Prostate gland (tissue), 2 donors: Measurements from ENCODE around the gene SULT1A1. TPM values are rescaled to one million over a fixed set of nuclear protein-coding genes. Genes with fewer than 3 reads are reported as not detected.
"Not testable (repeated sequence)": the region's sequence is repeated elsewhere in the genome, so short reads cannot be mapped to it uniquely, and the experiment has no call there.

Source experiments
- DNase-seq: peaks from one replicate; pipeline ENCODE4 v3.0.0-alpha.2; 2019; ENCODE audit warnings: low spot score
- H3K27ac ChIP-seq, 2 donors: fragments of 200-600 bp; sonication (generic); 2 replicates each; pipeline ENCODE4 v1.5.1; 2017 to 2019
- H3K27me3 ChIP-seq: fragments of 200-600 bp; sonication (generic); replicated peaks from 2 replicates; pipeline ENCODE4 v1.5.1; 2019; ENCODE audit not compliant: insufficient read depth
- H3K36me3 ChIP-seq, 2 donors: fragments of 200-600 bp; sonication (generic); 1 replicate in 1 of 2; 2 replicates in 1 of 2; pipeline versions ENCODE4 v1.5.1 to v1.8.1; 2017 to 2019
- H3K4me1 ChIP-seq: fragments of 200-600 bp; sonication (generic); replicated peaks from 2 replicates; pipeline ENCODE4 v1.5.1; 2019
- H3K4me3 ChIP-seq, 2 donors: fragments of 200-600 bp; sonication (generic); 2 replicates each; pipeline ENCODE4 v1.5.1; 2017 to 2019
- H3K9me3 ChIP-seq: fragments of 200-600 bp; sonication (generic); 2 replicates; pipeline ENCODE4 v1.5.1; 2017
- POLR2A ChIP-seq: fragments of 450-650 bp; IDR thresholded peaks from one replicate; pipeline ENCODE4 v1.6.1; 2016; ENCODE audit warnings: antibody characterized with exemption, mild to moderate bottlenecking
- POLR2AphosphoS5 ChIP-seq: sonication (generic); formaldehyde crosslinking; IDR thresholded peaks from one replicate; pipeline ENCODE4 v1.6.1; 2017; ENCODE audit warnings: antibody characterized with exemption
- WGBS: methylation state at CpG from one replicate; pipeline ENCODE4 v1.1.5; 2018; 5-methylcytosine and 5-hydroxymethylcytosine counted together
- intact Hi-C: fragments of 100-400 bp; cut with DNase I; formaldehyde crosslinking; loops from one replicate; pipeline ENCODE4 v1.14.2; 2022
- total RNA-seq, 2 donors: library from RNA; depleted of rRNA; stranded (reverse); fragments of >200 nt; gene quantifications; one replicate each; pipeline ENCODE4 v1.1.0, GENCODE V29; 2016
- TF ChIP-seq, protein P1 (sequence below), 4 experiments: fragments of 200-600 bp in 2 of 4; fragments of 450-650 bp in 2 of 4; sonication (generic) in 2 of 4; IDR thresholded peaks; 1 replicate in 3 of 4; 2 replicates in 1 of 4; pipeline ENCODE4 v1.5.1; 2016 to 2019; ENCODE audit warnings: antibody characterized with exemption in 4 of 4, mild to moderate bottlenecking in 2 of 4, moderate library complexity in 2 of 4

The SULT1A1 gene
- total RNA-seq, 2 donors from 2014 or later = 17.6 to 21.5 TPM

DNA sequence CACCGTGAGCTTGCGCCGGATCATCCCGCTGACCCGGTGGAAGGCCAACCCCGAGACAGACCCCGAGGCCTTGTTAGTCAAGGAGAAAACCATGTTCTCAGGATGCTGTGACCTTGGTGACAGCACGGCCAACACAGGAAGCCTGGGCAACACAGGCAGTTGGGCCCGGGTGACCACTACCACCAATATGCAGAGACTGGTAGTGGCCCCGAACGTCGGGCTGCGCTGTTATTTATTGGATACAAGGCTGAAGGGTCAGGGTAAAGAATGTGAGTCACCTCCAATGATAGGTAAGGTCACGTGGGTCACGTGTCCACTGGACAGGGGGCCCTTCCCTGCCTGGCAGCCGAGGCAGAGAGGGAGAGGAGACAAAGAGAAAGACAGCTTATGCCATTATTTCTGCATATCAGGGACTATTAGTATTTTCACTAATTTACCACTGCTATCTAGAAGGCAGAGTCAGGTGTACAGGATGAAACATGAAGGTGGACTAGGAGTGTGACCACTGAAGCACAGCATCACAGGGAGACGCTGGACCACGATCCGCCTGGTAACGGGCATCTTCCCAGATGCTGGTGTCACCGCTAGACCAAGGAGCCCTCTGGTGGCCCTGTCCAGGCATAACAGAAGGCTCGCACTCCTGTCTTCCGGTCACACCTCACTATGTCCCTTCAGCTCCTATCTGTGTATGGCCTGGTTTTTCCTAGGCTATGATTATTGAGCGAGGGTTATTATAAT, 5.8 kb upstream of the SULT1A1 start:
- intact Hi-C loops = loop anchor here (10.0 kb wide), 1 partner anchor 121 kb away; the partner anchor contains the start of genes APOBR and CLN3
- WGBS = 53% methylated on average over 19 of the region's 24 CpGs
- peak; percentile 42 for DNase-seq

DNA sequence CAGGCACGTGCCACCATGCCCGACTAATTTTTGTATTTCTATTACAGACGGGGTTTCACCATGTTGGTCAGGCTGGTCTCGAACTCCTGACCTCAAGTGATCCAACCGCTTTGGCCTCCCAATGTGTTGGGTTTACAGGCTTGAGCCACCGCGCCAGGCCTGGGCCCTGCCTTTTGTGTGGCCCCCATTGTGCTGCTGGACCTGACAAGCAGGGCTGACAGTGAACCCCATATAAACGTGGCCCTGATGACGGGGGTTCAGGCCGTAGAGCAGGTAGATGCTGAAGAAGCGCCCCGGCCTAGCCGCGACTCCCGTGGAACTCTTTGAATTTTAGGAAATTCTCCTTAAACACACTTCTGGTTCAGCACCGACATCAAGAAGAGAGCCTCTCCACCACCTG, 4.7 kb upstream of the SULT1A1 start:
- H3K4me1 ChIP-seq, H3K4me3 ChIP-seq, H3K27ac ChIP-seq, H3K9me3 ChIP-seq, H3K27me3 ChIP-seq, DNase-seq, H3K36me3 ChIP-seq: not testable (repeated sequence)
- WGBS = 79% methylated on average over 14 of the region's 16 CpGs
- intact Hi-C loops = loop anchor here (10.0 kb wide), 1 partner anchor 120 kb away; the partner anchor contains the start of genes APOBR and CLN3

More for the DNA sequence above, 5.8 kb upstream of the SULT1A1 start:
- not testable (repeated sequence) for H3K4me3 ChIP-seq, H3K27me3 ChIP-seq, H3K36me3 ChIP-seq, H3K27ac ChIP-seq, H3K4me1 ChIP-seq, H3K9me3 ChIP-seq
- TF ChIP-seq, protein P1, sequence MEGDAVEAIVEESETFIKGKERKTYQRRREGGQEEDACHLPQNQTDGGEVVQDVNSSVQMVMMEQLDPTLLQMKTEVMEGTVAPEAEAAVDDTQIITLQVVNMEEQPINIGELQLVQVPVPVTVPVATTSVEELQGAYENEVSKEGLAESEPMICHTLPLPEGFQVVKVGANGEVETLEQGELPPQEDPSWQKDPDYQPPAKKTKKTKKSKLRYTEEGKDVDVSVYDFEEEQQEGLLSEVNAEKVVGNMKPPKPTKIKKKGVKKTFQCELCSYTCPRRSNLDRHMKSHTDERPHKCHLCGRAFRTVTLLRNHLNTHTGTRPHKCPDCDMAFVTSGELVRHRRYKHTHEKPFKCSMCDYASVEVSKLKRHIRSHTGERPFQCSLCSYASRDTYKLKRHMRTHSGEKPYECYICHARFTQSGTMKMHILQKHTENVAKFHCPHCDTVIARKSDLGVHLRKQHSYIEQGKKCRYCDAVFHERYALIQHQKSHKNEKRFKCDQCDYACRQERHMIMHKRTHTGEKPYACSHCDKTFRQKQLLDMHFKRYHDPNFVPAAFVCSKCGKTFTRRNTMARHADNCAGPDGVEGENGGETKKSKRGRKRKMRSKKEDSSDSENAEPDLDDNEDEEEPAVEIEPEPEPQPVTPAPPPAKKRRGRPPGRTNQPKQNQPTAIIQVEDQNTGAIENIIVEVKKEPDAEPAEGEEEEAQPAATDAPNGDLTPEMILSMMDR (IDR thresholded peaks at IDR 0.05) = peak in 3 of 4 experiments; percentile 53 to 75 (median 73)
- TF ChIP-seq POLR2AphosphoS5 = peak; percentile 21

DNA sequence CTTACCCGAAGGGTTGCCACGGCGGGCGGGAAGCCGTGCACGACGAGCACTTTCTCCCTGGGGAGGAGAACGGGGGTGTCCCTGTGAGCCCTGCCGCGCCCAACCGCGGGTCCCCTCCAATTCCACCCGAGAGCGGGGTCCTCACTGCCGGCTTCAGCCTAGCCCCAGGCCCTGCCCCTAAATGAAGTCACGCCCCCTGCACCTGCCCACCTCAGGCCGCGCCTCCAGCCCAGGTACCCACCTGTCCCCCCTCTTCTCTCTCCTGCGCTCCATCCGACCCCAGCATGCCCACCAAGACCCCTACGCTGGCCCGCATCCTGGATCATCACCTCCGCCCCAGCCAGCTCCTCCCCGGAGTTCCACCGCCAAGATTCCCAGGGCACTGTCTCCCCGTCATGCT, 4.1 kb upstream of the SULT1A1 start:
- H3K4me3 ChIP-seq, H3K9me3 ChIP-seq, H3K27me3 ChIP-seq, H3K4me1 ChIP-seq, DNase-seq, H3K36me3 ChIP-seq, H3K27ac ChIP-seq: not testable (repeated sequence)
- intact Hi-C loops = loop anchor here (10.0 kb wide), 1 partner anchor 119 kb away; the partner anchor contains the start of genes APOBR and CLN3
- 51% methylated on average over 3 of the region's 26 CpGs for WGBS

DNA sequence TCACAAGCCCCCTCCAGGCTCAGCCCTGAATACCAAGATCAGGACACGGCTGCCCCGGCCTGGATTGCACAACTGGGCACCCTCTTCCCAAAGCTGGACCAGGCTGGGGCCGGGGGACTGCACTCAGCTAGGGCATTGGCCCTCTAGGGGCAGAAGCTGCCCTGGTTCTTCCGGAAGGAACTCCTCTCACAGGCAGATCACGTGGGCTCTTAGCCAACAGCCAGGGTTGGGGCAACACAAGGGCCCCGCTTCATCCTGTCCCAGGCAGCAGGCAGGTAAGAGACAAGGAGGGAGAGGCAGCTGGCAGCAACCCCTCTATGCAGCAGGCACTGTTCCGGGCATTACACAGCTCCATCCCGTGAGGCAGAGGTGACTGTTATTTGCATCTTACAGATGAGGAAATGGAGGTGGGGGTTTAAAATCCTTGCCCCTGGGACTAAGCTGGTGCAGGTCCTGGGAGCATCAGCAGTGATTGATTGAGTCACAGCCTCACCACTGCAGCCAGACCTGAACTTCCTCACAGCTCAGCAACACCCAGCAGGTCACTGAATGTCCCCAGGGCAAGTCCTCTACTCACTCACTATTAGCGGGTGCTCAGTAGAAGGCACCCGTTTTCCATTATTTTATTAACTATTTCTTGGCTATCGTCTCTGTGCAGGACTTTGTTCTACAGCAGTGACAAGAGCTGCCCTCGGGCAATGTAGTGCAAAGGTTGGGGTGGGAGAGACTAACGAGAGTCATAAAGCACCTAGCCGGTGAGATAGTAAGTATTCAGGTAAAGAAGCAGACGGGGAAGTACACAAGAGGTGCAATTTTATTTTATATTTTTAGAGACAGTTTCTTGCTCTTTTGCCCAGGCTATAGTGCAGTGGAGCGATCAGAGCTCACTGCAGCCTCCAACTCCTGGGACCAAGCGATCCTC, 2.8 kb upstream of the SULT1A1 start:
- no CpG with 5 or more reads among the region's 17 CpGs for WGBS
- intact Hi-C loops = loop anchor here (10.0 kb wide), 1 partner anchor 118 kb away; the partner anchor contains the start of genes APOBR and CLN3
- H3K27ac ChIP-seq, H3K27me3 ChIP-seq, H3K4me3 ChIP-seq, H3K9me3 ChIP-seq, H3K4me1 ChIP-seq, DNase-seq, H3K36me3 ChIP-seq: not testable (repeated sequence)

DNA sequence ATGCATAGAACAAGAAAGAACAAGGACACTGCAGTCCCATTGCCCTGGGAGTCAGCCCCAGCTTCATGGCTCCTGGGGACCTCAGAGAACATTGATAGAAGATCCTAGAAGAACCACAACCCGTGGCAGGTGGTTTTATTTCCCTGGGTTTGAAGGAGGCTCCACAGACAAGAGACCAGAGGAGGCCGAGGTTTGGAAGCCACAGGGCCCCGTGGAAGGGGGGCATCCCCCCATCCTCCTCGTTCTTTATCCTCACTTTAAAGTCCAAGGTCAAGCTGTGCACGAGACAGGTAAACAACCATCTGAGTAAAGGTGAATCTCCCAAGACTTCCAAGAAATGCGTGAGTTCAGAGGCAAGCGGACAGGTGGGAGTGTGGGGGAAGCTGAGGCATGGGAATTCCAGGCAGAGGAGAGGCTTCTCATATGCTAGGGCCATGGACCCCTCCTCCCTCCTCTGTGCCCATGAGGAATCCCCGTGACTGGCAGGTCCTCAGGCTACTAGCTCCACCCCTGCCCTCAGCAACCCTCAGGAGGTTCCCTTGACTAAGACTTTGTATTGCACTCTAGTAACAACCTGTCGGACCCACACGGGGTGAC, 849 bp upstream of the SULT1A1 start:
- WGBS = 75% methylated on average over 10 of the region's 10 CpGs
- Histone ChIP-seq H3K36me3 (no peaks in the 10 kb centered on the region), H3K27me3 (no peaks in the 10 kb centered on the region), H3K27ac (no peak overlapping the region), H3K9me3 (no peaks in the 10 kb centered on the region), H3K4me3 (no peak overlapping the region), H3K4me1 (no peaks in the 10 kb centered on the region)
- intact Hi-C loops = loop anchor here (10.0 kb wide), 1 partner anchor 116 kb away; the partner anchor contains the start of genes APOBR and CLN3
- no peak for DNase-seq
- no peak for TF ChIP-seq POLR2A
- TF ChIP-seq, protein P1 (IDR thresholded peaks at IDR 0.05) = no peak
- no peak for TF ChIP-seq POLR2AphosphoS5

DNA sequence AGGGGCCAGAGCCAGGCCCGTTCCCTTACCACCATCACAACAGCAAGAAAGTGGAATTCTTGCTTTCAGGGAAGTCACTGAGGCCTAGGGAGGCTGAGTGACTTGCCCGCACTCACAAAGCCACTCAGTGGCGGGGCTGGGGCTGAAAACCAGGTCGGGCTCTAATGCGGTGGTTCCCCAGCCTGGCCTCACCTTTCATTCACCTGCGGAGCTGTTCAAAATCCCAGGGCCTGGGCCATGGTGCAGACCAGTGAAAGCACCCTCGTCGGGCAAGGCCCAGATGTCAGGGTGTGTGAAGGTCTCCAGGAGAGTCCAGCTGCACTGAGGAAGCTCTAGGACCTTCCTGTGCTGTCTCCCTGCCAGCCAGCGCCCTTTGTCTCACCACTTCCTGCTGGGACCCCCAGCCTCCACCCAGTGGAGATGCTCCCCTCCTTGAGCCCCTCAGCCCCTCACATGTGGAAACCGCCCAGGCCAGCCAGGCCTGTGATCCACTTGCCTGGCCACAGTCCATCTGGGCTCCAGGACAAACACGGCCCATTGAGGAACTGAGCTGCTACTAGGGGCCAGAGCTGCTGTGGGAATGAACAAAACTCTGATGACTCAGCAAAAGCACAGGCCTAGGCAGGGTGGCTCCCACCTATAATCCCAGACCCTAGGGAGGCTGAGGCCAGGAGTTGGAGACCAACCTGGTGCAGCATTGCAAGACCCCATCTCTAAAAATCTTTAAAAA, 812 bp downstream of the SULT1A1 start:
- H3K4me3 ChIP-seq, H3K36me3 ChIP-seq, H3K27me3 ChIP-seq, H3K27ac ChIP-seq, DNase-seq, H3K9me3 ChIP-seq, intact Hi-C loops, H3K4me1 ChIP-seq: not testable (repeated sequence)
- 82% methylated on average over 11 of the region's 11 CpGs for WGBS

DNA sequence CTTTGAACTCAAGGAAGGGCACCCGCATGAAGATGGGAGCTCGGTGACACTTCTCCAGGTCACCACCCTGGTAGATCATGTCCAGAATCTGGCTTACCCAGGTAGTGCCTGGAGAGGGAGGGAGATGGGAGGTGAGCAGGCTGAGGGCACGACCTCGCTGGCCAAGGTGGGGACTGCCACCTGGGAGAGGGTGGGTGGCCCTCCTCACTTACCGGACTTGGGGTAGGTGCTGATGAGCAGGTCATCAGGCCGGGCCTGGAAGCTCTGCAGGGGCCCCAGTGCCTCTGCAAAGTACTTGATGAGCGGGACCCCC, 1.4 kb downstream of the SULT1A1 start:
- not testable (repeated sequence) for DNase-seq

DNA sequence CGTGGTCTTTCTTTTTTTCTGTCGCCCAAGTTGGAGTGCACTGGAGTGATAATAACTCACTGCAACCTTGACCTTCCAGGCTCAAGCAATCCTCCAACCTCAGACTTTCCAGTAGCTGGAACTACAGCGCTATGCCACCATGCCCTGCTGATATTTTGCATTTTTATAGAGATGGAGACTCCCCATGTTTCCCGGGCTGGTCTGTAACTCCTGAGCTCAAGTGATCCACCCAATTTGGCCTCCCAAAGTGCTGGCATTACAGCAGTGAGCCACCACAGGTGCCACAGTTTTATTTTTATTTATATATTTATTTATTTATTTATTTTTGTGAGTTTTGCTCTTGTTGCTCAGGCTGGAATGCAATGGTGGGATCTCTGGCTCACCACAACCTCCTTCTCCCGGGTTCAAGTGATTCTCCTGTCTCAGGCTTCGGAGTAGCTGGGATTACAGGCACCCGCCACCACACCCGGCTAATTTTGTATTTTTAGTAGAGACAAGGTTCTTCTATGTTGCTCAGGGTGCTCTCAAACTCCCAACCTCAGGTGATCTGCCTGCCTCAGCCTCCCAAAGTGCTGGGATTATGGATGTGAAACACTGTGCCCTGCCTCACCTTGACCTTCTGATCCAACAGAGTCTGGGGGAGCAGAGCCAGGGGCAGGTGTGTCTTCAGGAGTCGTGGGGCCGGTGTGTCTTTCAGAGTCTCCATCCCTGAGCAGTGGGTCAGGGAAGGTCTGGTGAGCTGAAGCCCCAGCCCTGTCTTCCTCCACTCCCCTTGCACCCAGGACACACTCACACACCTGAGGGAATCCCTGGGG, 2.0 kb downstream of the SULT1A1 start:
- intact Hi-C loops, H3K27me3 ChIP-seq, H3K36me3 ChIP-seq, H3K4me1 ChIP-seq, H3K27ac ChIP-seq, H3K4me3 ChIP-seq, DNase-seq, H3K9me3 ChIP-seq: not testable (repeated sequence)
- 94% methylated on average over 10 of the region's 10 CpGs for WGBS

More for the DNA sequence above, 1.4 kb downstream of the SULT1A1 start:
- WGBS = 93% methylated on average over 6 of the region's 7 CpGs
- H3K9me3 ChIP-seq, H3K36me3 ChIP-seq, H3K4me1 ChIP-seq, H3K27me3 ChIP-seq, H3K4me3 ChIP-seq, H3K27ac ChIP-seq, intact Hi-C loops: not testable (repeated sequence)
